HCT116 (cell line): ENCODE measurements around the gene PPP1R16B. TPM values are rescaled to one million over a fixed set of nuclear protein-coding genes. Genes with fewer than 3 reads are reported as not detected.

Experiments
- ATAC-seq: fragments of 200-7000 bp; cut with Tn5 transposase; 2 replicates; pipeline ENCODE4 v1.9.1; 2020; ENCODE audit warnings: mild to moderate bottlenecking, moderate library complexity
- BruUV-seq: library from RNA; stranded (reverse); fragments of 400-500 nt; replicated peaks from 2 replicates; lab custom pipeline; 2021; lab: Mats Ljungman, UMichigan
- CTCF ChIA-PET: fragments of 300-600 bp; sonication (Branson Sonifier 250); formaldehyde crosslinking; loops from one replicate; lab custom pipeline; 2021; ENCODE audit warnings: antibody characterized with exemption; lab: Charles Lee
- POLR2A ChIA-PET: fragments of 300-600, 350-600 bp; sonication (Branson Sonifier 250); formaldehyde crosslinking; loops from one replicate; lab custom pipeline; 2021; ENCODE audit warnings: antibody characterized with exemption; lab: Charles Lee
- RAD21 ChIA-PET, 2 experiments: fragments of 300-600 bp; sonication (Branson Sonifier 250); formaldehyde crosslinking; loops; one replicate each; lab custom pipeline; 2023; ENCODE audit warnings: low total read pairs in 2 of 2; ENCODE audit not compliant: uncharacterized antibody in 2 of 2, unreplicated experiment in 2 of 2, low non-redundant PET in 1 of 2; lab: Charles Lee
- DNase-seq: peaks from one replicate; pipeline ENCODE4 v3.0.0-alpha.2; 2010; ENCODE audit warnings: low read depth, low spot score
- H2AFZ ChIP-seq: fragments of 200-600 bp; shearing (Covaris generic), sonication (generic); 2 replicates; pipeline ENCODE4 v1.6.1; 2017; ENCODE audit warnings: low read depth, mixed run types, mixed read lengths, antibody characterized with exemption, low read length; ENCODE audit not compliant: poor library complexity, severe bottlenecking
- H3K27ac ChIP-seq: 2 replicates; pipeline ENCODE4 v1.5.1; 2012; ENCODE audit warnings: low read depth, low read length
- H3K27me3 ChIP-seq: fragments of 200-600 bp; sonication (generic); 2 replicates; pipeline ENCODE4 v1.6.1; 2016; ENCODE audit warnings: mixed run types, low read length, mixed read lengths; ENCODE audit not compliant: insufficient read depth
- H3K36me3 ChIP-seq, 2 experiments: fragments of 200-500 bp in 1 of 2; fragments of 200-600 bp in 1 of 2; sonication (Bioruptor generic) in 1 of 2; sonication (generic) in 1 of 2; 2 replicates each; pipeline versions ENCODE4 v1.5.1 to v1.6.1; 2014 to 2016; ENCODE audit warnings: low read length in 2 of 2, inconsistent platforms in 1 of 2, mixed read lengths in 1 of 2, mixed run types in 1 of 2; ENCODE audit not compliant: insufficient read depth in 2 of 2, control insufficient read depth in 1 of 2
- H3K4me1 ChIP-seq, 2 experiments: fragments of 200-600 bp in 1 of 2; sonication (generic) in 1 of 2; 2 replicates each; pipeline versions ENCODE4 v1.5.1 to v1.6.1; 2012 to 2017; ENCODE audit warnings: low read length in 2 of 2, inconsistent platforms in 1 of 2, mild to moderate bottlenecking in 1 of 2, mixed read lengths in 1 of 2, mixed run types in 1 of 2, moderate library complexity in 1 of 2; ENCODE audit not compliant: insufficient read depth in 2 of 2, control insufficient read depth in 1 of 2
- H3K4me2 ChIP-seq: fragments of 200-600 bp; sonication (generic); 2 replicates; pipeline ENCODE4 v1.6.1; 2017; ENCODE audit warnings: mixed run types, low read length, mixed read lengths
- H3K4me3 ChIP-seq, 2 experiments: fragments of 200-600 bp in 1 of 2; sonication (generic) in 1 of 2; replicated peaks in 1 of 2; 2 replicates each; pipeline ENCODE4 v1.5.1; 2011 to 2016; ENCODE audit warnings: low read length in 2 of 2, control low read depth in 1 of 2, low read depth in 1 of 2, mild to moderate bottlenecking in 1 of 2, mixed read lengths in 1 of 2, mixed run types in 1 of 2
- H3K79me2 ChIP-seq: fragments of 200-600 bp; sonication (generic); 2 replicates; pipeline ENCODE4 v1.6.1; 2017; ENCODE audit warnings: mild to moderate bottlenecking, mixed run types, low read length, moderate library complexity, mixed read lengths; ENCODE audit not compliant: insufficient read depth
- H3K9ac ChIP-seq: fragments of 200-600 bp; sonication (generic); 2 replicates; pipeline ENCODE4 v1.6.1; 2016; ENCODE audit warnings: low read length, mixed read lengths
- H3K9me2 ChIP-seq: fragments of 200-600 bp; sonication (generic), shearing (Covaris generic); 2 replicates; pipeline ENCODE4 v1.6.1; 2017; ENCODE audit warnings: mixed run types, mild to moderate bottlenecking, moderate library complexity; ENCODE audit not compliant: insufficient read depth
- H3K9me3 ChIP-seq, 2 experiments: fragments of 200-500 bp in 1 of 2; fragments of 200-600 bp in 1 of 2; sonication (Bioruptor generic) in 1 of 2; sonication (generic) in 1 of 2; 2 replicates each; pipeline ENCODE4 v1.6.1; 2014 to 2017; ENCODE audit warnings: low read length in 2 of 2, mixed read lengths in 2 of 2, inconsistent platforms in 1 of 2, low read depth in 1 of 2, mild to moderate bottlenecking in 1 of 2, mixed run types in 1 of 2, moderate library complexity in 1 of 2; ENCODE audit not compliant: control insufficient read depth in 1 of 2, insufficient read depth in 1 of 2
- H4K20me1 ChIP-seq: fragments of 200-600 bp; sonication (generic), shearing (Covaris generic); 2 replicates; pipeline ENCODE4 v1.6.1; 2017; ENCODE audit warnings: mixed run types, mild to moderate bottlenecking, moderate library complexity; ENCODE audit not compliant: insufficient read depth
- EGR1 ChIP-seq: IDR thresholded peaks from 2 replicates; pipeline ENCODE4 v1.6.1; 2012; ENCODE audit warnings: low read depth
- ELF1 ChIP-seq: IDR thresholded peaks from 2 replicates; pipeline ENCODE4 v1.6.1; 2012; ENCODE audit warnings: low read depth, borderline replicate concordance
- EZH2 ChIP-seq: fragments of 200-600 bp; sonication (generic); IDR thresholded peaks from 2 replicates; pipeline ENCODE4 v1.6.1; 2017; ENCODE audit warnings: antibody characterized with exemption, mixed run types
- POLR2A ChIP-seq: IDR thresholded peaks from 2 replicates; pipeline ENCODE4 v1.7.0; 2011; ENCODE audit warnings: borderline replicate concordance; ENCODE audit not compliant: insufficient read depth, insufficient read length; ENCODE audit errors: extremely low read depth
- POLR2AphosphoS5 ChIP-seq: IDR thresholded peaks from 2 replicates; pipeline ENCODE4 v1.6.1; 2011; ENCODE audit warnings: mild to moderate bottlenecking, low read depth, low read length, moderate library complexity
- SIN3A ChIP-seq: IDR thresholded peaks from 2 replicates; pipeline ENCODE4 v1.6.1; 2012; ENCODE audit warnings: low read depth
- TCF7L2 ChIP-seq: IDR thresholded peaks from 2 replicates; pipeline ENCODE4 v1.7.0; 2011; ENCODE audit warnings: borderline replicate concordance, inconsistent platforms; ENCODE audit not compliant: insufficient read depth, insufficient read length; ENCODE audit errors: extremely low read depth
- YY1 ChIP-seq: IDR thresholded peaks from 2 replicates; pipeline ENCODE4 v1.6.1; 2011; ENCODE audit warnings: low read length, low read depth, moderate library complexity, mild to moderate bottlenecking; ENCODE audit not compliant: insufficient replicate concordance; ENCODE audit errors: extremely low read depth
- ZFX ChIP-seq: fragments of 450-650 bp; IDR thresholded peaks from 2 replicates; pipeline ENCODE4 v1.6.1; 2017
- intact Hi-C: fragments of 100-400 bp; cut with micrococcal nuclease; formaldehyde crosslinking; loops from 2 replicates; pipeline ENCODE4 v1.10.0; 2022
- total RNA-seq: library from RNA; stranded (reverse); gene quantifications from one replicate; pipeline ENCODE4 v1.2.1, GENCODE V29; 2021; ENCODE audit not compliant: unreplicated experiment
- TF ChIP-seq, protein P1 (sequence below), 3 experiments: fragments of 200-600 bp in 1 of 3; sonication (generic) in 1 of 3; IDR thresholded peaks in 2 of 3; conservative IDR thresholded peaks in 1 of 3; 2 replicates each; pipeline ENCODE4 v1.5.1; 2012 to 2017; ENCODE audit warnings: low read depth in 2 of 3, low read length in 2 of 3, antibody characterized with exemption in 1 of 3, borderline replicate concordance in 1 of 3, control low read depth in 1 of 3, mild to moderate bottlenecking in 1 of 3, mixed read lengths in 1 of 3, mixed run types in 1 of 3, moderate library complexity in 1 of 3; ENCODE audit not compliant: insufficient read depth in 1 of 3

Gene PPP1R16B
- total RNA-seq, 1 experiment from 2014 or later, result 0.52 TPM

DNA sequence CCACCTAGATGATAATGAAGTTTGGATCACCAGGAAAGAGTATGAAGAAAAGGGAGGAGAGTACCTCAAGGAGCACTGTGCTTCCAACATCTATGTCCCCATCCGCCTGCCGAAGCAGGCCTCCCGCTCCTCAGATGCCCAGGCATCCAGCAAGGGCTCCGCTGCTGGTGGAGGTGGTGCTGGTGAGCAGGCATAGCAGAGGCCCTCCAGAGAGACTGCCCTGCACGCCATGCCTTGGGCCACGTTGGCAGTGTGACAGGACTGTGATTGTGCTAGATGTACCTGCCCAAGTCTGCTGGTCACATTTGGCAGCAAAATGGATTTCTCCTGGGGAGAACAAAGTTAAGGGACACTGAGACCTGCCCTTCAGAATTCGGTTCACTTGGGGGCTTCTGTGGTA is 33.9 kb upstream of the PPP1R16B start:
- intact Hi-C loops, result no loop called here
- Histone ChIP-seq H3K9me2 (no peaks in the 10 kb centered on the region), H3K9me3 (no peaks in the 10 kb centered on the region), H4K20me1 (no peaks in the 10 kb centered on the region), H3K27me3 (no peaks in the 10 kb centered on the region)
- no peak for ATAC-seq
- BruUV-seq, result no TSS peak
- RAD21 ChIA-PET, result no interaction called here
- TF ChIP-seq EGR1, result no peak
- TF ChIP-seq, protein P1, sequence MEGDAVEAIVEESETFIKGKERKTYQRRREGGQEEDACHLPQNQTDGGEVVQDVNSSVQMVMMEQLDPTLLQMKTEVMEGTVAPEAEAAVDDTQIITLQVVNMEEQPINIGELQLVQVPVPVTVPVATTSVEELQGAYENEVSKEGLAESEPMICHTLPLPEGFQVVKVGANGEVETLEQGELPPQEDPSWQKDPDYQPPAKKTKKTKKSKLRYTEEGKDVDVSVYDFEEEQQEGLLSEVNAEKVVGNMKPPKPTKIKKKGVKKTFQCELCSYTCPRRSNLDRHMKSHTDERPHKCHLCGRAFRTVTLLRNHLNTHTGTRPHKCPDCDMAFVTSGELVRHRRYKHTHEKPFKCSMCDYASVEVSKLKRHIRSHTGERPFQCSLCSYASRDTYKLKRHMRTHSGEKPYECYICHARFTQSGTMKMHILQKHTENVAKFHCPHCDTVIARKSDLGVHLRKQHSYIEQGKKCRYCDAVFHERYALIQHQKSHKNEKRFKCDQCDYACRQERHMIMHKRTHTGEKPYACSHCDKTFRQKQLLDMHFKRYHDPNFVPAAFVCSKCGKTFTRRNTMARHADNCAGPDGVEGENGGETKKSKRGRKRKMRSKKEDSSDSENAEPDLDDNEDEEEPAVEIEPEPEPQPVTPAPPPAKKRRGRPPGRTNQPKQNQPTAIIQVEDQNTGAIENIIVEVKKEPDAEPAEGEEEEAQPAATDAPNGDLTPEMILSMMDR (IDR thresholded peaks at IDR 0.05 in 2 of 3, conservative IDR thresholded peaks at IDR 0.05 in 1 of 3; ENCODE audit: borderline replicate concordance in 1 of 3, insufficient read depth in 1 of 3, low read depth in 2 of 3, low read length in 2 of 3), result no peak
- TF ChIP-seq POLR2AphosphoS5, result no peak
- TF ChIP-seq, all 23 proteins: peak for 0
- ChIA-PET CTCF (no interaction called here), POLR2A (no interaction called here)
- H3K4me3 ChIP-seq, result no peak overlapping the region
- H2AFZ ChIP-seq, result no peak overlapping the region
- H3K27ac ChIP-seq, result no peak overlapping the region
- peaks cover 51 to 55% of the 10 kb centered on the region in 2 experiments for H3K36me3 ChIP-seq
- no peak for DNase-seq
- peaks cover 6 to 14% of the 10 kb centered on the region in 2 experiments; a peak in 3 of 4 replicates for H3K4me1 ChIP-seq
- no peak overlapping the region for H3K9ac ChIP-seq
- H3K79me2 ChIP-seq, result no peaks in the 10 kb centered on the region
- H3K4me2 ChIP-seq, result no peak overlapping the region

DNA sequence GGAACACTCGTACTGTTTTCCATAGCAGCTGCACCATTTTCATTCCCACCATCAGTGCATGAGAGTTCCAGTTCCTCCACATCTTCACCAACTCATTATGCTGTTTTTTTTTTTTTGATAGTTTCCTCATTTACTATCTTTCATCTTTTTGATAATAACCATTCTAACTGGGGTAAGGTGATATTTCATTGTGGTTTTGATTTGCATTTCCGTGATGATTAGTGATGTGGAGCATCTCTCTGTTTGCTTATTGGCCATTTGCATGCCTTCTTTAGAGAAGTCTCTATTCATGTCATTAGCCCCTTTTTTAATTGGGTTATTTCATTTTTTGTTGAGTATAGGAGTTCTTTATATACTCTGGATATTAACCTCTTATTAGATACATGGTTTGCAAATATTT is 31.3 kb upstream of the PPP1R16B start:
- Histone ChIP-seq H3K4me3 (no peak overlapping the region), H3K36me3 (peaks cover 32 to 35% of the 10 kb centered on the region in 2 experiments), H3K79me2 (no peaks in the 10 kb centered on the region), H4K20me1 (no peaks in the 10 kb centered on the region), H3K4me2 (no peak overlapping the region), H3K4me1 (peaks cover 27 to 34% of the 10 kb centered on the region in 2 experiments), H2AFZ (no peak overlapping the region), H3K9ac (no peak overlapping the region), H3K9me3 (no peaks in the 10 kb centered on the region), H3K27me3 (no peaks in the 10 kb centered on the region), H3K27ac (no peak overlapping the region), H3K9me2 (no peaks in the 10 kb centered on the region)
- CTCF ChIA-PET, result no interaction called here
- no peak for ATAC-seq
- intact Hi-C loops, result no loop called here
- RAD21 ChIA-PET, result no interaction called here
- no peak for TF ChIP-seq SIN3A
- no peak for TF ChIP-seq ZFX
- TF ChIP-seq ELF1, result no peak
- TF ChIP-seq POLR2A, result no peak
- TF ChIP-seq YY1, result no peak
- TF ChIP-seq TCF7L2, result no peak
- no peak for TF ChIP-seq EZH2
- no peak for TF ChIP-seq EGR1
- no TSS peak for BruUV-seq
- POLR2A ChIA-PET, result no interaction called here
- no peak for DNase-seq
